NOMO-1 treated with DMSO at 0.1 percent for 48 hours (cell line): ENCODE results near the gene APOLD1.
"Not testable (repeated sequence)": the region's sequence is repeated elsewhere in the genome, so short reads cannot be mapped to it uniquely, and the experiment has no call there.

Source experiments
- DNase-seq: peaks from one replicate; lab custom pipeline; 2025; ENCODE audit not compliant: unreplicated experiment; lab: John Stamatoyannopoulos, UW

Gene APOLD1

GRCh38 chr12:12784911-12785814 lies at the start of gene APOLD1:
TSS of gene APOLD1 (plus strand) at chr12:12785659. CDS start at chr12:12785692, 33 bp downstream.
- DNase-seq = no peak

- DNase-seq = peak; percentile 35
Observed at GRCh38 chr12:12736759-12737676, 48.4 kb upstream of the APOLD1 start.

- not testable (repeated sequence) for DNase-seq
Observed at GRCh38 chr12:12738152-12738551, 47.3 kb upstream of the APOLD1 start.

GRCh38 chr12:12741660-12742059 lies 43.8 kb upstream of the APOLD1 start:
- no peak for DNase-seq

GRCh38 chr12:12744546-12745305 lies 40.7 kb upstream of the APOLD1 start:
- DNase-seq = no peak

GRCh38 chr12:12745576-12746211 lies 39.8 kb upstream of the APOLD1 start:
- no peak for DNase-seq

GRCh38 chr12:12747278-12747677 lies 38.2 kb upstream of the APOLD1 start:
- DNase-seq = no peak

- DNase-seq = no peak
Observed at GRCh38 chr12:12748044-12748443, 37.4 kb upstream of the APOLD1 start.

GRCh38 chr12:12749433-12749832 lies 36.0 kb upstream of the APOLD1 start:
- no peak for DNase-seq

- no peak for DNase-seq
Observed at GRCh38 chr12:12755923-12756322, 29.5 kb upstream of the APOLD1 start.

GRCh38 chr12:12757121-12757520 lies 28.3 kb upstream of the APOLD1 start:
- no peak for DNase-seq

GRCh38 chr12:12759234-12759915 lies 26.1 kb upstream of the APOLD1 start:
- DNase-seq = no peak

GRCh38 chr12:12764824-12765223 lies 20.6 kb upstream of the APOLD1 start:
- DNase-seq = no peak

GRCh38 chr12:12770262-12770661 lies 15.2 kb upstream of the APOLD1 start:
- DNase-seq = no peak

- DNase-seq = no peak
Observed at GRCh38 chr12:12774791-12775190, 10.7 kb upstream of the APOLD1 start.

- no peak for DNase-seq
Observed at GRCh38 chr12:12776261-12776660, 9.2 kb upstream of the APOLD1 start.

GRCh38 chr12:12777092-12777491 lies 8.4 kb upstream of the APOLD1 start:
- no peak for DNase-seq

- no peak for DNase-seq
Observed at GRCh38 chr12:12779007-12779406, 6.5 kb upstream of the APOLD1 start.

- no peak for DNase-seq
Observed at GRCh38 chr12:12779529-12779928, 5.9 kb upstream of the APOLD1 start.

GRCh38 chr12:12784116-12784515 lies 1.3 kb upstream of the APOLD1 start:
- no peak for DNase-seq
